Stimulated activated CD4-positive, alpha-beta T cell treated with anti-CD3 and anti-CD28 coated beads, Interleukin-1b, Interleukin-23, amount 100 ng/mL, for 24 hours (primary cell): ENCODE data around the gene PLBD2.

Experiments
- DNase-seq, 4 experiments: peaks; one replicate each; pipeline ENCODE4 v3.0.0-alpha.2; 2020; ENCODE audit warnings: low read depth in 4 of 4, low spot score in 1 of 4

Gene PLBD2

DNA sequence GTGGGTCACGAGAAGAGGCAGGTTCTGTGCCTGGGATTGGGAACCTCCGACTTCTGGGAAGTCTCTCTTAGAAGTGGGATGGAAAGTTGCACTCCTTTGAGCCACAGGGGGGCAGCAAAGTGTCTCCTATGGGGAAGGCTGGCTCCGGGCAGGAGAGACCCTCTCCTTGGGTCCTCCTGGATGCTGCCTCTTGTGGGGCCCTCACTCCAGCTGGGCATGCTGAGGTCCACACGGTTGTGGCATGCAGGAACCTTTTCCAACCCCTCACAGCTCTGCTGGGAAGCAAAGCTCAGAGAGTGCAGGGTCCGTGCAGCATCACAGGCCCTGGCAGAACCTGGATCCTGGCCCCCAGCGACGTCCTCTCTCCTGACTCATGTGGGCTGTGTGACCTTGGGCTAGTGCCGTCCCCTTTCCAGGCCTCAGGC, 81.2 kb downstream of the PLBD2 start:
- DNase-seq: no peak

GRCh38 chr12:113440336-113440735, 81.9 kb downstream of the PLBD2 start:
- DNase-seq: no peak
